HL-60 (cell line): ENCODE measurements around the gene TXNDC9.
"Not testable (repeated sequence)": the region's sequence is repeated elsewhere in the genome, so short reads cannot be mapped to it uniquely, and the experiment has no call there.

Source experiments
- DNase-seq, 2 experiments: peaks; one replicate each; pipeline ENCODE4 v3.0.0-alpha.2; 2010 to 2020; ENCODE audit warnings: low read depth in 1 of 2, low spot score in 1 of 2
- H3K27ac ChIP-seq: fragments of 250-450 bp; sonication (Bioruptor Pico); replicated peaks from 2 replicates; pipeline ENCODE4 v1.5.1; 2020; ENCODE audit warnings: mild to moderate bottlenecking, moderate library complexity
- H3K27me3 ChIP-seq: fragments of 250-450 bp; sonication (Bioruptor Pico); 2 replicates; pipeline ENCODE4 v1.5.1; 2021; ENCODE audit warnings: mild to moderate bottlenecking, moderate library complexity; ENCODE audit not compliant: insufficient read depth, poor library complexity, severe bottlenecking
- H3K4me3 ChIP-seq: replicated peaks from 2 replicates; pipeline ENCODE4 v1.5.1; 2011; ENCODE audit warnings: mild to moderate bottlenecking, control low read depth, low read length; ENCODE audit not compliant: insufficient read depth
- GABPA ChIP-seq: IDR thresholded peaks from 2 replicates; pipeline ENCODE4 v1.6.1; 2012; ENCODE audit warnings: low read depth
- POLR2AphosphoS5 ChIP-seq: IDR thresholded peaks from 2 replicates; pipeline ENCODE4 v1.6.1; 2012; ENCODE audit warnings: low read depth
- REST ChIP-seq: IDR thresholded peaks from 2 replicates; pipeline ENCODE4 v1.6.1; 2012; ENCODE audit warnings: low read depth; ENCODE audit not compliant: insufficient replicate concordance
- SPI1 ChIP-seq: IDR thresholded peaks from 2 replicates; pipeline ENCODE4 v1.6.1; 2012; ENCODE audit warnings: low read depth, mild to moderate bottlenecking, borderline replicate concordance
- TF ChIP-seq, protein P1 (sequence below): IDR thresholded peaks from one replicate; pipeline ENCODE4 v1.5.1; 2011; ENCODE audit warnings: low read length, control low read depth, inconsistent platforms; ENCODE audit not compliant: insufficient read depth

The TXNDC9 gene

DNA sequence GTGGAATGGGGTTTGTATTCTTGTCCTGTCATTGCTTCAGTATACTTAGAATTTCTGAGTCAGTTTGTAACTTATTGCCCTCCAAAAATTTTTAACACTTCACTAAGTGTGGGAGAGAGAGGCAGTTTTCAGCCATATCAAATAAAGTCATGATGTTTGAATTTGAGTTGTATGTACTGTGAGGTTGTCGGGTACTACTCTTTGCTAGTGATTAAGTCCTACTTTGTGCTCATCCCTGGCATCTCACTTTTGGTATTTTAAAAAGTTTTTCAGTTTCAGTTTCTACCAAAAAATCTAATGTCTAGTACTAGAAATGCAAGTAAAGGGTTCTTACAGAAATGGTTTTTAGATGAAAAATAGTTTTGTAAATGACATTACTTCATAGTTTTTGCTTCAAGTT lies 41.7 kb upstream of the TXNDC9 start:
- no peak for TF ChIP-seq POLR2AphosphoS5
- H3K27ac ChIP-seq: no peak overlapping the region
- H3K4me3 ChIP-seq: no peak overlapping the region
- DNase-seq: no peak
- H3K27me3 ChIP-seq: no peaks in the 10 kb centered on the region

DNA sequence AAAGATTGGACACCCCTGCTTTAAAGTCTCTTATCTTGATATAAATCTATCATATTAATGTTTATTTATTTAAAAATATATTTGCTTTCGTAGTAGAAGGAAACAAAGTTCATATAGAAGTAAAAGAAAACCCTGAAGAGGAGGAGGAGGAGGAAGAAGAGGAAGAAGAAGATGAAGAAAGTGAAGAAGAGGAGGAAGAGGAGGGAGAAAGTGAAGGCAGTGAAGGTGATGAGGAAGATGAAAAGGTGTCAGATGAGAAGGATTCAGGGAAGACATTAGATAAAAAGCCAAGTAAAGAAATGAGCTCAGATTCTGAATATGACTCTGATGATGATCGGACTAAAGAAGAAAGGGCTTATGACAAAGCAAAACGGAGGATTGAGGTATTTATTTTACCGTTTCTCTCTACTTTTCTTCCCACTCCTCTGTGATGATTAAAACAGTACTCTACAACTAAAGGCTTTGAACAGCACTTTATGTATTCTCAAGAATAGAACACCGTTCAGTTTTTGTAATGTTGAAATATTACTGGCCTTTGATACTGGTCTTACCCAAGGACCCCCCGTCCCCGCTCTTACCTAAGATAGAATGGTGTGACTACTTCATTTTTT lies 40.2 kb upstream of the TXNDC9 start:
- no peak for DNase-seq
- no peak overlapping the region for H3K27ac ChIP-seq
- TF ChIP-seq, protein P1, sequence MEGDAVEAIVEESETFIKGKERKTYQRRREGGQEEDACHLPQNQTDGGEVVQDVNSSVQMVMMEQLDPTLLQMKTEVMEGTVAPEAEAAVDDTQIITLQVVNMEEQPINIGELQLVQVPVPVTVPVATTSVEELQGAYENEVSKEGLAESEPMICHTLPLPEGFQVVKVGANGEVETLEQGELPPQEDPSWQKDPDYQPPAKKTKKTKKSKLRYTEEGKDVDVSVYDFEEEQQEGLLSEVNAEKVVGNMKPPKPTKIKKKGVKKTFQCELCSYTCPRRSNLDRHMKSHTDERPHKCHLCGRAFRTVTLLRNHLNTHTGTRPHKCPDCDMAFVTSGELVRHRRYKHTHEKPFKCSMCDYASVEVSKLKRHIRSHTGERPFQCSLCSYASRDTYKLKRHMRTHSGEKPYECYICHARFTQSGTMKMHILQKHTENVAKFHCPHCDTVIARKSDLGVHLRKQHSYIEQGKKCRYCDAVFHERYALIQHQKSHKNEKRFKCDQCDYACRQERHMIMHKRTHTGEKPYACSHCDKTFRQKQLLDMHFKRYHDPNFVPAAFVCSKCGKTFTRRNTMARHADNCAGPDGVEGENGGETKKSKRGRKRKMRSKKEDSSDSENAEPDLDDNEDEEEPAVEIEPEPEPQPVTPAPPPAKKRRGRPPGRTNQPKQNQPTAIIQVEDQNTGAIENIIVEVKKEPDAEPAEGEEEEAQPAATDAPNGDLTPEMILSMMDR: no peak
- TF ChIP-seq GABPA (no peak), POLR2AphosphoS5 (no peak), REST (no peak), SPI1 (no peak)
- H3K27me3 ChIP-seq: no peaks in the 10 kb centered on the region
- H3K4me3 ChIP-seq: no peak overlapping the region

DNA sequence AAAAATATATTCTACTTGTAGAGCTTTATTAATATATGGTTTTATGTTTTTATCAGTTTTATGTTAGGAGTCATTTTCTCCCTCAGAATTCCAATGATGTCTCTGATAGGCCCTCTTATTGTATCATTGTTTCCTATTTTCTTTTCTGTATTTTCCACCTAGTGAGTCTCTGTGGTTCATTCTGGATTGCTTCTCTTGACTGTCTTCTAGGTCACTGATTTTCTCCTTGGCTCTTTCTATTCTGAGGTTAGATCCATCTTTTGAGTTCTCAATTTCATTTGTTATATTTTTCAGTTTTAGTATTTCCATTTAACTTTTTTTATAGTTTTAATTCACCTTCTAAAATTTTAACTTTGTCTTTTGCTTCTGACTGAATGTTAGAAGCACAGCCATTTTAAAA lies 38.6 kb upstream of the TXNDC9 start:
- TF ChIP-seq SPI1 (no peak), POLR2AphosphoS5 (no peak), REST (no peak), GABPA (no peak)
- TF ChIP-seq, protein P1: no peak
- Histone ChIP-seq H3K27me3 (no peaks in the 10 kb centered on the region), H3K27ac (no peak overlapping the region), H3K4me3 (no peak overlapping the region)
- no peak for DNase-seq

GRCh38 chr2:99373144-99373543 lies 37.0 kb upstream of the TXNDC9 start:
- no peak for TF ChIP-seq SPI1
- no peak for TF ChIP-seq GABPA
- TF ChIP-seq POLR2AphosphoS5: no peak
- no peak for TF ChIP-seq REST
- TF ChIP-seq, protein P1: no peak
- H3K27ac ChIP-seq: no peak overlapping the region
- no peak for DNase-seq
- H3K4me3 ChIP-seq: no peak overlapping the region
- H3K27me3 ChIP-seq: no peaks in the 10 kb centered on the region

DNA sequence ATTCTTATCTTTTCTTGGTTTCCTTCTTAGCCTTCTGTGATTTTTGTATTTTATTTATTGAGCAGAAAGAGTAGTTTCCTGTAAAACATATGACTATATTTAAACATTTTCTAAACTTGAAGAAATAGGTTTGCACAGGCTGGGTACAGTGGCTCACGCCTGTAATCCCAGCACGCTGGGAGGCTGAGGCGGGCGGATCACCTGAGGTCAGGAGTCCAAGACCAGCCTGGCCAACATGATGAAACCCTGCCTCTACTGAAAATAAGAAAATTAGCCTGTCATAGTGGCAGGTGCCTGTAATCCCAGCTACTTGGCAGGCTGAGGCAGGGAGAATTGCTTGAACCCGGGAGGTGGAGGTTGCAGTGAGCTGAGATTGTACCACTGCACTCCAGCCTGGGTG lies 32.7 kb upstream of the TXNDC9 start:
- H3K27me3 ChIP-seq, H3K27ac ChIP-seq, DNase-seq, H3K4me3 ChIP-seq: not testable (repeated sequence)
